ENCODE measurements around the gene KDELR1. TPM values are rescaled to one million over a fixed set of nuclear protein-coding genes. Genes with fewer than 3 reads are reported as not detected.

KDELR1 gene
- total RNA-seq, 6 experiments from 2014 or later: 69.1 to 83.1 (median 77.1) TPM

- Histone ChIP-seq H3K9me3 (no peaks in the 10 kb centered on the region), H3K4me1 (no peaks in the 10 kb centered on the region), H3K4me3 (no peak overlapping the region), H3K27ac (no peak overlapping the region), H3K36me3 (no peaks in the 10 kb centered on the region), H3K27me3 (no peaks in the 10 kb centered on the region)
- ATAC-seq: no peak
- 93% methylated on average over 19 of the region's 23 CpGs for WGBS (ENCODE audit: insufficient coverage, low coverage, low lambda C conversion rate, missing lambda C conversion rate)
- no peak for TF ChIP-seq CTCF (IDR thresholded peaks at IDR 0.05)
- no peak for TF ChIP-seq POLR2A (IDR thresholded peaks at IDR 0.05)
- intact Hi-C loops (cut with DNase I): no loop called here
- DNase-seq: no peak
Observed at GRCh38 chr19:48342841-48343540, 48.4 kb downstream of the KDELR1 start.

- no peak for DNase-seq
- no peak for ATAC-seq
- H3K4me3 ChIP-seq: no peak overlapping the region
- no peaks in the 10 kb centered on the region for H3K9me3 ChIP-seq
- no peaks in the 10 kb centered on the region for H3K36me3 ChIP-seq
- H3K27me3 ChIP-seq: no peaks in the 10 kb centered on the region
- intact Hi-C loops (cut with DNase I): no loop called here
- no peak for TF ChIP-seq CTCF (IDR thresholded peaks at IDR 0.05)
- no peak for TF ChIP-seq POLR2A (IDR thresholded peaks at IDR 0.05)
- no peaks in the 10 kb centered on the region for H3K4me1 ChIP-seq
- H3K27ac ChIP-seq: no peak overlapping the region
- WGBS (ENCODE audit: insufficient coverage, low coverage, low lambda C conversion rate, missing lambda C conversion rate): 87% methylated on average over 5 of the region's 20 CpGs
Observed at GRCh38 chr19:48342414-48342738, 49.0 kb downstream of the KDELR1 start.

- ATAC-seq (no peak), DNase-seq (no peak)
- no peaks in the 10 kb centered on the region for H3K27me3 ChIP-seq
- 94% methylated on average over 9 of the region's 10 CpGs for WGBS (ENCODE audit: insufficient coverage, low coverage, low lambda C conversion rate, missing lambda C conversion rate)
- H3K36me3 ChIP-seq: no peaks in the 10 kb centered on the region
- no peak for TF ChIP-seq POLR2A (IDR thresholded peaks at IDR 0.05)
- TF ChIP-seq CTCF (IDR thresholded peaks at IDR 0.05): no peak
- no peaks in the 10 kb centered on the region for H3K4me1 ChIP-seq
- H3K4me3 ChIP-seq: no peak overlapping the region
- no peaks in the 10 kb centered on the region for H3K9me3 ChIP-seq
- no peak overlapping the region for H3K27ac ChIP-seq
- intact Hi-C loops (cut with DNase I): no loop called here
Observed at GRCh38 chr19:48341515-48342413, 49.6 kb downstream of the KDELR1 start.

GRCh38 chr19:48340995-48341394 lies 50.4 kb downstream of the KDELR1 start:
- WGBS (ENCODE audit: insufficient coverage, low coverage, low lambda C conversion rate, missing lambda C conversion rate): no CpG with 5 or more reads among the region's 11 CpGs
- no peak for ATAC-seq

More at GRCh38 chr19:48340995-48341394, 50.4 kb downstream of the KDELR1 start:
- Histone ChIP-seq H3K27me3 (no peaks in the 10 kb centered on the region), H3K36me3 (no peaks in the 10 kb centered on the region), H3K9me3 (no peaks in the 10 kb centered on the region), H3K27ac (no peak overlapping the region), H3K4me1 (no peaks in the 10 kb centered on the region), H3K4me3 (no peak overlapping the region)
- DNase-seq: no peak
- intact Hi-C loops (cut with DNase I): no loop called here
- TF ChIP-seq POLR2A (IDR thresholded peaks at IDR 0.05) (no peak), CTCF (IDR thresholded peaks at IDR 0.05) (no peak)

Measured in right lobe of liver (tissue), 6 donors.